Measurements from ENCODE around the gene TMEM182. TPM values are rescaled to one million over a fixed set of nuclear protein-coding genes. Genes with fewer than 3 reads are reported as not detected.

The TMEM182 gene
- total RNA-seq, 2 donors from 2014 or later: 4.2 to 5.6 TPM

DNA sequence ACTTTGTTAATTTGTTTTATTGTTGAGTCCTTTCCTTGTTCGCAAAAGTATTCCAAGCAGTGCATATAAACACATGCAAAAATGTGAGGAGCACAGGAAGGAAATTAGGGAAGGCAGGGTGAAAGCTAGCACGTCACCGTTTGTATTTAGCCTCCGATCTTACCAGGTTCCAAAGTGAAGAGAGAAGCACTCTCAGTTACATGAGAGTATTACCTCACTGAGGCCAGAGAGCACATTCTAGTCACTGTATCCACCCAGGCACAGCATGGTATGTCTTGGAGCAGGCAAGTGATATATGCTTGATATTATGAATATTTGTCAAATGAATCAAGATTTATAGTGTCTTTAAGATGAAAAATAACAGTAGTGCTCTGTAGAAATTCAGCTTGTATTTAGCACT, 6.5 kb upstream of the TMEM182 start:
- H3K4me1 Mint-ChIP-seq: peaks cover 5% of the 10 kb centered on the region
- WGBS, 2 experiments (ENCODE audit: insufficient coverage in 1 of 2, insufficient read length in 1 of 2): 89 to 94% methylated on average over 4 of the region's 4 CpGs
- no peaks in the 10 kb centered on the region for H3K27me3 Mint-ChIP-seq (ENCODE audit: insufficient read depth)
- Histone ChIP-seq H3K27ac (ENCODE audit: low read depth, low read length) (no peak overlapping the region), H3K9ac (ENCODE audit: extremely low read depth, low read length, poor library complexity, severe bottlenecking) (no peak overlapping the region), H3K4me3 (ENCODE audit: low read length) (no peak overlapping the region), H3K4me1 (ENCODE audit: control insufficient read depth, insufficient read depth, low read length) (no peaks in the 10 kb centered on the region), H3K9me3 (ENCODE audit: control insufficient read depth, low read length) (peaks cover 7% of the 10 kb centered on the region), H3K27me3 (ENCODE audit: control insufficient read depth, insufficient read depth, low read length, poor library complexity, severe bottlenecking) (no peaks in the 10 kb centered on the region), H3K36me3 (ENCODE audit: control insufficient read depth, insufficient read depth, low read length) (no peaks in the 10 kb centered on the region)
- no peak for DNase-seq
- no peak overlapping the region for H3K27ac Mint-ChIP-seq
- no peak overlapping the region for H3K4me3 Mint-ChIP-seq
- TF ChIP-seq, protein P1, sequence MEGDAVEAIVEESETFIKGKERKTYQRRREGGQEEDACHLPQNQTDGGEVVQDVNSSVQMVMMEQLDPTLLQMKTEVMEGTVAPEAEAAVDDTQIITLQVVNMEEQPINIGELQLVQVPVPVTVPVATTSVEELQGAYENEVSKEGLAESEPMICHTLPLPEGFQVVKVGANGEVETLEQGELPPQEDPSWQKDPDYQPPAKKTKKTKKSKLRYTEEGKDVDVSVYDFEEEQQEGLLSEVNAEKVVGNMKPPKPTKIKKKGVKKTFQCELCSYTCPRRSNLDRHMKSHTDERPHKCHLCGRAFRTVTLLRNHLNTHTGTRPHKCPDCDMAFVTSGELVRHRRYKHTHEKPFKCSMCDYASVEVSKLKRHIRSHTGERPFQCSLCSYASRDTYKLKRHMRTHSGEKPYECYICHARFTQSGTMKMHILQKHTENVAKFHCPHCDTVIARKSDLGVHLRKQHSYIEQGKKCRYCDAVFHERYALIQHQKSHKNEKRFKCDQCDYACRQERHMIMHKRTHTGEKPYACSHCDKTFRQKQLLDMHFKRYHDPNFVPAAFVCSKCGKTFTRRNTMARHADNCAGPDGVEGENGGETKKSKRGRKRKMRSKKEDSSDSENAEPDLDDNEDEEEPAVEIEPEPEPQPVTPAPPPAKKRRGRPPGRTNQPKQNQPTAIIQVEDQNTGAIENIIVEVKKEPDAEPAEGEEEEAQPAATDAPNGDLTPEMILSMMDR (conservative IDR thresholded peaks at IDR 0.05): no peak
- peaks cover 4% of the 10 kb centered on the region for H3K36me3 Mint-ChIP-seq (ENCODE audit: low read depth)
- H3K9me3 Mint-ChIP-seq: peaks cover 3% of the 10 kb centered on the region

DNA sequence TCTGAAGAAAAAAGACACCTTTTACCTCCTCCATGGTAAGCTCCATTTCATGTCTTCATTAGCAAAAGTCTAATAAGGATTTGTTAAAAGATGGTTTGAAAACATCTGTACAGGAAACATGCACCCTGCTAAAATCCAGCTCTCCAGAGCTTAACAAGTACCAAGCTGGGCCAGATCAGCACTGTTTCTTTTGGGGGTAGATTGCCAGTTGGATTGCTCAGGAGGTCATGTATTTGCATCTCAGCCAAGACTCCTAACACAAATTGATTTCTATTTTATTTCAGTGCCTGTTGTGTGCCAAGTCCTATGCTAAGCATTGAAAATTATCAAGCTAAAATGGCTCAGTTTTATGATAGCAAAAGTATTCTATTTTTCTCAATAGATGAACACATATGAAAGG, 3.4 kb upstream of the TMEM182 start:
- peaks cover 7% of the 10 kb centered on the region for H3K9me3 ChIP-seq (ENCODE audit: control insufficient read depth, low read length)
- no peak overlapping the region for H3K27ac Mint-ChIP-seq
- no peak overlapping the region for H3K27ac ChIP-seq (ENCODE audit: low read depth, low read length)
- no peaks in the 10 kb centered on the region for H3K27me3 ChIP-seq (ENCODE audit: control insufficient read depth, insufficient read depth, low read length, poor library complexity, severe bottlenecking)
- no peak overlapping the region for H3K9ac ChIP-seq (ENCODE audit: extremely low read depth, low read length, poor library complexity, severe bottlenecking)
- H3K4me3 ChIP-seq (ENCODE audit: low read length): no peak overlapping the region
- DNase-seq: no peak
- H3K9me3 Mint-ChIP-seq: peaks cover 3% of the 10 kb centered on the region
- no peaks in the 10 kb centered on the region for H3K4me1 ChIP-seq (ENCODE audit: control insufficient read depth, insufficient read depth, low read length)
- TF ChIP-seq, protein P1 (conservative IDR thresholded peaks at IDR 0.05): no peak
- H3K36me3 ChIP-seq (ENCODE audit: control insufficient read depth, insufficient read depth, low read length): no peaks in the 10 kb centered on the region
- H3K4me3 Mint-ChIP-seq: no peak overlapping the region
- peaks cover 4% of the 10 kb centered on the region for H3K36me3 Mint-ChIP-seq (ENCODE audit: low read depth)
- H3K4me1 Mint-ChIP-seq: peaks cover 5% of the 10 kb centered on the region
- no peaks in the 10 kb centered on the region for H3K27me3 Mint-ChIP-seq (ENCODE audit: insufficient read depth)

DNA sequence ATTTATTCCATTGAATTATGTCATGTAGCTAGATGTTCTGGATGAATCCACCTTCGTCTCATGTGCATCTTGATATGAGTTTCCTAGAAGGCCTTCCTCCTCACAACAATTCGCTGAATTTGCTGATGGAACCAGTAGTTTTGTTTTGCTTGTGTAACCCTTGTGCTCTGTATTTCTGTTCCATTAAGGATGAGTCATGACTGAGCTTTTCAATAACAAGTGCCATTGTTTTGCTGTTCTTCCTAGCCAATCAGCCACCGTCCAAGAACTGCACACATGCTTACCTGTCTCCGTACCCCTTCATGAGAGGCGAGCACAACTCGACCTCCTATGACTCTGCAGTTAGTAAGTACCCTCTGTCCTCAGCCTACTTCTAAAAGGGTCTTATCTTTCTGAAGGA, 2.3 kb downstream of the TMEM182 start:
- 80 to 89% methylated on average over 1 to 6 of the region's 6 CpGs for WGBS, 2 experiments (ENCODE audit: insufficient coverage in 1 of 2, insufficient read length in 1 of 2)
- H3K27ac ChIP-seq (ENCODE audit: low read depth, low read length): no peak overlapping the region
- no peaks in the 10 kb centered on the region for H3K9me3 Mint-ChIP-seq
- no peak overlapping the region for H3K27ac Mint-ChIP-seq
- H3K9me3 ChIP-seq (ENCODE audit: control insufficient read depth, low read length): no peaks in the 10 kb centered on the region
- H3K4me1 ChIP-seq (ENCODE audit: control insufficient read depth, insufficient read depth, low read length): no peaks in the 10 kb centered on the region
- H3K36me3 ChIP-seq (ENCODE audit: control insufficient read depth, insufficient read depth, low read length): no peaks in the 10 kb centered on the region
- peaks cover 10% of the 10 kb centered on the region for H3K36me3 Mint-ChIP-seq (ENCODE audit: low read depth)
- no peaks in the 10 kb centered on the region for H3K27me3 Mint-ChIP-seq (ENCODE audit: insufficient read depth)
- DNase-seq: no peak
- H3K9ac ChIP-seq (ENCODE audit: extremely low read depth, low read length, poor library complexity, severe bottlenecking): no peak overlapping the region
- no peaks in the 10 kb centered on the region for H3K4me1 Mint-ChIP-seq
- H3K4me3 ChIP-seq (ENCODE audit: low read length): no peak overlapping the region
- H3K27me3 ChIP-seq (ENCODE audit: control insufficient read depth, insufficient read depth, low read length, poor library complexity, severe bottlenecking): no peaks in the 10 kb centered on the region
- H3K4me3 Mint-ChIP-seq: no peak overlapping the region
- TF ChIP-seq, protein P1 (conservative IDR thresholded peaks at IDR 0.05): no peak
